Smooth muscle cell (in vitro differentiated cells): ENCODE measurements around the gene FAM107B. TPM values are rescaled to one million over a fixed set of nuclear protein-coding genes. Genes with fewer than 3 reads are reported as not detected.

ENCODE experiments used
- DNase-seq: peaks from one replicate; lab custom pipeline; 2025; ENCODE audit not compliant: unreplicated experiment; lab: John Stamatoyannopoulos, UW
- H2AFZ ChIP-seq: fragments of 200-600 bp; sonication (generic); 2 replicates; pipeline ENCODE4 v1.6.0; 2016; ENCODE audit warnings: antibody characterized with exemption, low read depth, mild to moderate bottlenecking
- H3F3A ChIP-seq: fragments of 200-600 bp; sonication (generic); 2 replicates; pipeline ENCODE4 v1.6.0; 2017; ENCODE audit warnings: antibody characterized with exemption, low read depth
- H3K27ac ChIP-seq: fragments of 200-600 bp; sonication (generic); 2 replicates; pipeline ENCODE4 v1.5.1; 2016; ENCODE audit warnings: low read depth, mild to moderate bottlenecking
- H3K27me3 ChIP-seq: fragments of 200-600 bp; sonication (generic); 2 replicates; pipeline ENCODE4 v1.6.1; 2016; ENCODE audit warnings: low read depth, mild to moderate bottlenecking
- H3K36me3 ChIP-seq: fragments of 200-600 bp; sonication (generic); 2 replicates; pipeline ENCODE4 v1.5.1; 2016; ENCODE audit warnings: low read depth
- H3K4me1 ChIP-seq: fragments of 200-600 bp; sonication (generic); 2 replicates; pipeline ENCODE4 v1.5.1; 2016; ENCODE audit warnings: low read depth
- H3K4me2 ChIP-seq: fragments of 200-600 bp; sonication (generic); 2 replicates; pipeline ENCODE4 v1.6.0; 2016; ENCODE audit warnings: mild to moderate bottlenecking
- H3K4me3 ChIP-seq: fragments of 200-600 bp; sonication (generic); 2 replicates; pipeline ENCODE4 v1.5.1; 2016; ENCODE audit warnings: mild to moderate bottlenecking
- H3K79me2 ChIP-seq: fragments of 200-600 bp; sonication (generic); 2 replicates; pipeline ENCODE4 v1.6.0; 2016; ENCODE audit warnings: low read depth, mild to moderate bottlenecking
- H3K9ac ChIP-seq: fragments of 200-600 bp; sonication (generic); 2 replicates; pipeline ENCODE4 v1.6.0; 2016; ENCODE audit warnings: low read depth
- H3K9me3 ChIP-seq: fragments of 200-600 bp; sonication (generic); replicated peaks from 2 replicates; pipeline ENCODE4 v1.5.1; 2016; ENCODE audit warnings: low read depth
- H4K20me1 ChIP-seq: fragments of 200-600 bp; sonication (generic); 2 replicates; pipeline ENCODE4 v1.6.0; 2016; ENCODE audit warnings: low read depth
- WGBS: methylation state at CpG from one replicate; pipeline ENCODE4 v1.1.7; 2016; ENCODE audit warnings: low lambda C conversion rate; 5-methylcytosine and 5-hydroxymethylcytosine counted together
- polyA plus RNA-seq: library from polyadenylated mRNA; unstranded; fragments of >200 nt; fragmentation: Nextera tagmentation; extraction: Ambion mirVana; gene quantifications from 2 replicates; pipeline ENCODE4 v1.2.1, GENCODE V29; 2016
- total RNA-seq: library from RNA; depleted of rRNA; stranded (reverse); fragments of >200 nt; gene quantifications from 2 replicates; pipeline ENCODE4 v1.2.3, GENCODE V29; 2014
- TF ChIP-seq, protein P1 (sequence below): fragments of 200-600 bp; sonication (generic); IDR thresholded peaks from 2 replicates; pipeline ENCODE4 v1.5.1; 2017; ENCODE audit warnings: borderline replicate concordance, mild to moderate bottlenecking, antibody characterized with exemption; ENCODE audit not compliant: insufficient read depth, poor library complexity, severe bottlenecking

The FAM107B gene
- total and polyA plus RNA-seq, 2 experiments from 2014 or later: 8.7 to 9.0 TPM

DNA sequence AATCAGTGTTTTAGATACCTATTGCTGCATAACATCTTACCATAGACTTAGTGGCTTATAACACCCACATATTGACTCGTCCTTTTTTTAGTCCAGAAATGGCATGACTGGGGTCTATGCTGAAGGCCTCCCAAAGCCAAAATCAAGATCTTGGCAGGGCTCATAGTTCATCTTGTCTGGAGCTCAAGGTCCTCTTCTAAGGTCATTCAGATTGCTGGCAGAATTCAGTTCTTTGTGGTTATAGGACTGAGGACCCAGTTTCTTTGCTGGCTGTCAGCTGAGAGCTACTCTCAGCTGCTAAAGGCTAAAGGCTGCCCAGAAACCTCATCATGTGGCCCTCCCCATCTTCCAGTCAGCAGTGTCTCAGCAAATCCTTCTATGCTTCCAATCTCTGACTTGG is 165.5 kb downstream of the FAM107B start:
- no peak for DNase-seq
- Histone ChIP-seq H3K4me3 (no peak overlapping the region), H3K27me3 (no peaks in the 10 kb centered on the region), H3F3A (no peaks in the 10 kb centered on the region), H3K79me2 (no peaks in the 10 kb centered on the region), H3K9ac (no peak overlapping the region), H4K20me1 (no peaks in the 10 kb centered on the region), H3K4me1 (peaks cover 10% of the 10 kb centered on the region), H3K36me3 (no peaks in the 10 kb centered on the region), H3K9me3 (no peaks in the 10 kb centered on the region), H2AFZ (no peak overlapping the region), H3K4me2 (no peak overlapping the region), H3K27ac (no peak overlapping the region)
- TF ChIP-seq, protein P1, sequence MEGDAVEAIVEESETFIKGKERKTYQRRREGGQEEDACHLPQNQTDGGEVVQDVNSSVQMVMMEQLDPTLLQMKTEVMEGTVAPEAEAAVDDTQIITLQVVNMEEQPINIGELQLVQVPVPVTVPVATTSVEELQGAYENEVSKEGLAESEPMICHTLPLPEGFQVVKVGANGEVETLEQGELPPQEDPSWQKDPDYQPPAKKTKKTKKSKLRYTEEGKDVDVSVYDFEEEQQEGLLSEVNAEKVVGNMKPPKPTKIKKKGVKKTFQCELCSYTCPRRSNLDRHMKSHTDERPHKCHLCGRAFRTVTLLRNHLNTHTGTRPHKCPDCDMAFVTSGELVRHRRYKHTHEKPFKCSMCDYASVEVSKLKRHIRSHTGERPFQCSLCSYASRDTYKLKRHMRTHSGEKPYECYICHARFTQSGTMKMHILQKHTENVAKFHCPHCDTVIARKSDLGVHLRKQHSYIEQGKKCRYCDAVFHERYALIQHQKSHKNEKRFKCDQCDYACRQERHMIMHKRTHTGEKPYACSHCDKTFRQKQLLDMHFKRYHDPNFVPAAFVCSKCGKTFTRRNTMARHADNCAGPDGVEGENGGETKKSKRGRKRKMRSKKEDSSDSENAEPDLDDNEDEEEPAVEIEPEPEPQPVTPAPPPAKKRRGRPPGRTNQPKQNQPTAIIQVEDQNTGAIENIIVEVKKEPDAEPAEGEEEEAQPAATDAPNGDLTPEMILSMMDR: no peak
- 97% methylated on average over 1 of the region's 1 CpG for WGBS

DNA sequence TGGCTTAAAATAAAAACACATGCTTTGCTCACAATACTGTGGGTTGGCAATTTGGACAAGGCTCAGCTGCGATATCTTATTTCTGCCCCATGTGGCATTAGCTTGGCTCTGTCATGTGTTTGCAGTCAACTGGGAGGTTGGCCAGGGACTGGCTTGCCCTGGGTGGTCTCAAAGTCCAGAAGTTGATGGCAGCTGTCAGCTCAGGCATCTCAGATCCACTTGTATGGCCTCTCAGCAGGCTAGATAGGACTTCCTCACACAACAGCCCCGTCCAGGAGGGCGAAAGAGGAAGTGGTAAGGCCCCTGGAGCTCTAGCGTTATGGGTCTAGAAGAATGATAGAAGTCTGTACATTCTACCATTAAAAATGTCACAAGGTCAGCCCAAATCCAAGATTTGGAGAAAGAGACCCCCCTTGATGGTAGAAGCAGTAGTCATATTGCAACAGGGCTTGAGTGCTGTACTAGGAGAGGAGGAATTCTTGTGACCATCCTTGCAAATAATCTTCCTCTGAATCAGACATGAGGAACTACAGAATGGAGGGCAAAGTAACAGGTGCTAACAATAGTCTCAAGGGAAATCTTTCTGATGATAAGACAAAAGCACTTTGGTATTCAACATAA is 166.2 kb downstream of the FAM107B start:
- Histone ChIP-seq H3K36me3 (no peaks in the 10 kb centered on the region), H3K79me2 (no peaks in the 10 kb centered on the region), H3F3A (no peaks in the 10 kb centered on the region), H3K4me3 (no peak overlapping the region), H3K27me3 (no peaks in the 10 kb centered on the region), H3K4me1 (peaks cover 10% of the 10 kb centered on the region), H3K27ac (no peak overlapping the region), H3K9me3 (no peaks in the 10 kb centered on the region), H4K20me1 (no peaks in the 10 kb centered on the region), H3K9ac (no peak overlapping the region), H3K4me2 (no peak overlapping the region), H2AFZ (no peak overlapping the region)
- TF ChIP-seq, protein P1: no peak
- no peak for DNase-seq
- 90% methylated on average over 4 of the region's 4 CpGs for WGBS

DNA sequence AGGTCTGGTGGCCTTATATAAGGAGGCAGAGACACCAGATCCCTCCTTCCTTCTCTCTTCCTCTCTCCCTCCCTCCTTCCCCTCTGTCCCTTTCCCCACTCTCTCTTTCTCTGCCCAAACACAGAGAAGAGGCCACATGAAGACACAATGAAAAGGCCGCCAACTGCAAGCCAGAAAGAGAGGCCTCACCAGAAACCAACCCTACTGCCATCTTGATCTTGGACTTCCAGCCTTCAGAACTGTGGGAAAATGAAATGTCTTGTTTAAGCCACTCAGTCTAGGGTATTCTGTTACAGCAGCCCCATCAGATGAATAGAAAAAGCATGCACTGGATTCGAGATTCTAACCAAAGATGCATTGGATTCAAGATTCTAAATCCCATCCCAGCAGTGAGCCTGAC is 168.1 kb downstream of the FAM107B start:
- Histone ChIP-seq H3K79me2 (no peaks in the 10 kb centered on the region), H3K9me3 (no peaks in the 10 kb centered on the region), H3K4me1 (peaks cover 15% of the 10 kb centered on the region), H3K27me3 (no peaks in the 10 kb centered on the region), H3K4me3 (no peak overlapping the region), H3K27ac (peak overlapping the region; percentile 76), H3K36me3 (no peaks in the 10 kb centered on the region), H3K4me2 (no peak overlapping the region), H3K9ac (no peak overlapping the region), H2AFZ (no peak overlapping the region), H4K20me1 (peaks cover 13% of the 10 kb centered on the region), H3F3A (no peaks in the 10 kb centered on the region)
- TF ChIP-seq, protein P1: no peak
- WGBS: 94% methylated on average over 2 of the region's 2 CpGs
- DNase-seq: no peak

DNA sequence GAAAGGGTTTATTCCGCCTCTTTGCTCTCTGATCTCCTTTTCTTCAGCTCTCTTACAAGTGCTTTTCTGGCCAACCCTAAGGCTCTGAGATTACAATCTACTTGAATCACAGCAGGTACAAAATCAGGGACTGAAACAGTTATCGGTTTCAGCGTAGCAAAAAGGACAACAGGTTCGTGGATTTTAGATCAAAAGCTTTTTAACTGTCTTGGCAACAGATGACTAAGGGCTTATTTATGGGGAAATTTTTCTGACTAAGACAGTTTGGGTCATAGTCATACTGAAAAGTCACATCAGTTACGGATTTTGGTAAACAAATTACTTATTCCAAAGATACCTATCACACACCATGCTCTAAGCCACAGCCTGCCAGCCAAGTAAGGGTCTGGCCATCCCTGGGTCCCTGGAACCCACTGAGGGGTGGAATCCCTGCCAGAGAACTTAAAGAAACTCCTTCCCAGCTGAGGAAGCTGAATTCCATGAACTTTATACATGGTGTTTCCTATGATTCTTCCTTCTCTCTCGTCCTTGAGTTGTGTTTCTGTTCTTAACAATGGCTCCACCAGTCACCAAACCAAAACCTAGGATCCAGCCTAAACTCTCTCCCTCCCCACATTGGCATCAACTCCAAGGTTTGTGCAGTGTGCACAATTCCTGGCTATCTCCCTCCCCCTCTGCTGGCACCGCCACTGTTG is 169.3 kb downstream of the FAM107B start:
- no peaks in the 10 kb centered on the region for H3F3A ChIP-seq
- H3K9ac ChIP-seq: peak overlapping the region; percentile 88
- peak overlapping the region; percentile 79 for H2AFZ ChIP-seq
- peak overlapping the region; percentile 92 for H3K27ac ChIP-seq
- H3K36me3 ChIP-seq: no peaks in the 10 kb centered on the region
- H3K27me3 ChIP-seq: no peaks in the 10 kb centered on the region
- no peak for DNase-seq
- WGBS: 31% methylated on average over 7 of the region's 7 CpGs
- TF ChIP-seq, protein P1: no peak
- peaks cover 8% of the 10 kb centered on the region for H3K79me2 ChIP-seq
- peak overlapping the region; percentile 62 for H3K4me3 ChIP-seq
- peak overlapping the region; percentile 95 for H3K4me2 ChIP-seq
- H3K9me3 ChIP-seq: no peaks in the 10 kb centered on the region
- peaks cover 25% of the 10 kb centered on the region for H4K20me1 ChIP-seq
- peaks cover 15% of the 10 kb centered on the region for H3K4me1 ChIP-seq
